Cardiac muscle cell (in vitro differentiated cells and primary cell): ENCODE data around the gene ERLIN1. TPM values are rescaled to one million over a fixed set of nuclear protein-coding genes. Genes with fewer than 3 reads are reported as not detected.

Source experiments
- DNase-seq, 2 donors: peaks; one replicate each; pipeline versions ENCODE4 v3.0.0 to v3.0.0-alpha.2; 2010 to 2017; ENCODE audit warnings: low read depth in 1 of 2, low spot score in 1 of 2
- H3K27ac ChIP-seq: fragments of 200-600 bp; sonication (generic); 2 replicates; pipeline ENCODE4 v1.5.1; 2016
- H3K27me3 ChIP-seq: fragments of 200-600 bp; sonication (generic); 2 replicates; pipeline ENCODE4 v1.6.0; 2016; ENCODE audit warnings: control low read depth
- H3K36me3 ChIP-seq: fragments of 200-600 bp; sonication (generic); 2 replicates; pipeline ENCODE4 v1.5.1; 2016; ENCODE audit warnings: control low read depth
- H3K4me1 ChIP-seq: fragments of 200-600 bp; sonication (generic); 2 replicates; pipeline ENCODE4 v1.8.1; 2017; ENCODE audit warnings: low read depth, mild to moderate bottlenecking, mixed run types
- H3K4me3 ChIP-seq: fragments of 200-600 bp; sonication (generic); 2 replicates; pipeline ENCODE4 v1.5.1; 2016; ENCODE audit warnings: mild to moderate bottlenecking
- H3K9me3 ChIP-seq: fragments of 200-600 bp; sonication (generic); 2 replicates; pipeline ENCODE4 v1.5.1; 2017; ENCODE audit warnings: low read depth, mild to moderate bottlenecking, control low read depth
- CTCF ChIP-seq: IDR thresholded peaks from 2 replicates; pipeline ENCODE4 v1.5.1; 2012; ENCODE audit warnings: low read depth, mild to moderate bottlenecking, low read length
- polyA plus RNA-seq: library from polyadenylated mRNA; unstranded; fragments of >200 nt; fragmentation: Nextera tagmentation; extraction: Ambion mirVana; gene quantifications from 2 replicates; pipeline ENCODE4 v1.2.1, GENCODE V29; 2016
- total RNA-seq: library from RNA; depleted of rRNA; stranded (reverse); fragments of >200 nt; gene quantifications from 2 replicates; pipeline ENCODE4 v1.2.3, GENCODE V29; 2016

The ERLIN1 gene
- total and polyA plus RNA-seq, 2 experiments from 2014 or later, result 12.9 to 15.4 TPM

- Histone ChIP-seq H3K36me3 (no peaks in the 10 kb centered on the region), H3K27ac (no peak overlapping the region), H3K9me3 (no peaks in the 10 kb centered on the region), H3K4me3 (no peak overlapping the region), H3K4me1 (no peaks in the 10 kb centered on the region), H3K27me3 (no peaks in the 10 kb centered on the region)
- no peak for DNase-seq
- no peak for TF ChIP-seq CTCF
These were observed 84.4 kb downstream of the ERLIN1 start for GRCh38 chr10:100101192-100102076.

- Histone ChIP-seq H3K9me3 (no peaks in the 10 kb centered on the region), H3K36me3 (no peaks in the 10 kb centered on the region), H3K27ac (no peak overlapping the region), H3K4me1 (no peaks in the 10 kb centered on the region), H3K4me3 (no peak overlapping the region), H3K27me3 (no peaks in the 10 kb centered on the region)
- peak; percentile 18 for TF ChIP-seq CTCF
- DNase-seq, result peak in 1 of 2 donors; percentile 30
These were observed 85.1 kb downstream of the ERLIN1 start for GRCh38 chr10:100100651-100101184.

Other genes starting within 250 kb of the ERLIN1 start
- 13.1 and 22.9 TPM in 2 replicates for gene DNMBP, start 176.1 kb downstream of the ERLIN1 start, total RNA-seq
- gene DNMBP, start 176.1 kb downstream of the ERLIN1 start, polyA plus RNA-seq, result 13.6 and 21.9 TPM in 2 replicates
- not detected in 2 replicates for gene CPN1, start 104.2 kb downstream of the ERLIN1 start, total RNA-seq
- not detected in 2 replicates for gene CPN1, start 104.2 kb downstream of the ERLIN1 start, polyA plus RNA-seq
- gene CHUK, start 43.6 kb upstream of the ERLIN1 start, total RNA-seq, result 5.7 and 6.0 TPM in 2 replicates
- gene CHUK, start 43.6 kb upstream of the ERLIN1 start, polyA plus RNA-seq, result 5.6 and 11.0 TPM in 2 replicates
- gene CWF19L1, start 81.6 kb upstream of the ERLIN1 start, total RNA-seq, result 14.3 and 14.4 TPM in 2 replicates
- gene CWF19L1, start 81.6 kb upstream of the ERLIN1 start, polyA plus RNA-seq, result 16.0 and 17.7 TPM in 2 replicates
- 14.7 and 22.1 TPM in 2 replicates for gene BLOC1S2, start 100.7 kb upstream of the ERLIN1 start, total RNA-seq
- gene BLOC1S2, start 100.7 kb upstream of the ERLIN1 start, polyA plus RNA-seq, result 32.5 and 52.0 TPM in 2 replicates
- gene PKD2L1, start 144.2 kb upstream of the ERLIN1 start, total RNA-seq, result not detected in 2 replicates
- gene PKD2L1, start 144.2 kb upstream of the ERLIN1 start, polyA plus RNA-seq, result not detected in 2 replicates
- 149 and 275 TPM in 2 replicates for gene SCD, start 161.2 kb upstream of the ERLIN1 start, total RNA-seq
- 136 and 246 TPM in 2 replicates for gene SCD, start 161.2 kb upstream of the ERLIN1 start, polyA plus RNA-seq